GM18907 (cell line): ENCODE measurements around the gene ACSM5.
"Not testable (repeated sequence)": the region's sequence is repeated elsewhere in the genome, so short reads cannot be mapped to it uniquely, and the experiment has no call there.

Source experiments
- ATAC-seq: cut with Tn5 transposase; IDR thresholded peaks from one replicate; pipeline ENCODE4 v1.9.1; 2021; ENCODE audit warnings: mild to moderate bottlenecking, moderate library complexity; ENCODE audit not compliant: unreplicated experiment

The ACSM5 gene

GRCh38 chr16:20441859-20442258 lies 32.5 kb downstream of the ACSM5 start:
- not testable (repeated sequence) for ATAC-seq

GRCh38 chr16:20446652-20447393 lies 37.5 kb downstream of the ACSM5 start:
- not testable (repeated sequence) for ATAC-seq

- not testable (repeated sequence) for ATAC-seq
These were observed 42.0 kb downstream of the ACSM5 start, which contains the start of gene ACSM2A for GRCh38 chr16:20451364-20451763. ACSM2A (plus strand) TSS chr16:20451521; CDS start chr16:20460115, 8,594 bp downstream.

GRCh38 chr16:20453633-20454032 lies 44.3 kb downstream of the ACSM5 start:
- ATAC-seq: not testable (repeated sequence)

GRCh38 chr16:20459227-20459626 lies 49.9 kb downstream of the ACSM5 start:
- not testable (repeated sequence) for ATAC-seq

- not testable (repeated sequence) for ATAC-seq
These were observed 51.0 kb downstream of the ACSM5 start for GRCh38 chr16:20460313-20460712.

GRCh38 chr16:20468954-20469353 lies 59.6 kb downstream of the ACSM5 start:
- ATAC-seq: not testable (repeated sequence)

- ATAC-seq: not testable (repeated sequence)
These were observed 60.6 kb downstream of the ACSM5 start for GRCh38 chr16:20469930-20470329.

GRCh38 chr16:20470732-20471131 lies 61.4 kb downstream of the ACSM5 start:
- ATAC-seq: not testable (repeated sequence)

- not testable (repeated sequence) for ATAC-seq
These were observed 67.9 kb downstream of the ACSM5 start for GRCh38 chr16:20477188-20477744.

GRCh38 chr16:20483989-20484388 lies 74.7 kb downstream of the ACSM5 start:
- not testable (repeated sequence) for ATAC-seq

- no peak for ATAC-seq
These were observed 75.4 kb downstream of the ACSM5 start for GRCh38 chr16:20484726-20485125.

GRCh38 chr16:20485408-20485807 lies 76.1 kb downstream of the ACSM5 start:
- no peak for ATAC-seq
